Vagina (tissue), 2 donors: Measurements from ENCODE around the gene AHNAK2. TPM values are rescaled to one million over a fixed set of nuclear protein-coding genes. Genes with fewer than 3 reads are reported as not detected.
A peak's percentile ranks its signal among the peaks of the same experiment; 100 is the strongest.

Experiments
- DNase-seq, 2 donors: peaks; one replicate each; pipeline ENCODE4 v3.0.0-alpha.2; 2017; ENCODE audit errors: extremely low spot score in 2 of 2
- H3K27ac ChIP-seq: fragments of 200-600 bp; sonication (generic); one replicate; pipeline ENCODE4 v1.5.1; 2019
- H3K27me3 ChIP-seq: fragments of 200-600 bp; sonication (generic); one replicate; pipeline ENCODE4 v1.5.1; 2019
- H3K36me3 ChIP-seq, 2 donors: fragments of 200-600 bp; sonication (generic); one replicate each; pipeline ENCODE4 v1.5.1; 2017 to 2019
- H3K4me1 ChIP-seq: fragments of 200-600 bp; sonication (generic); one replicate; pipeline ENCODE4 v1.5.1; 2019
- H3K4me3 ChIP-seq, 2 donors: fragments of 200-600 bp; sonication (generic); 1 replicate in 1 of 2; 2 replicates in 1 of 2; pipeline ENCODE4 v1.5.1; 2016 to 2019
- H3K9me3 ChIP-seq: fragments of 200-600 bp; sonication (generic); one replicate; pipeline ENCODE4 v1.5.1; 2019
- POLR2A ChIP-seq, 2 donors: fragments of 450-650 bp; IDR thresholded peaks; one replicate each; pipeline ENCODE4 v1.6.1; 2017; ENCODE audit warnings: antibody characterized with exemption in 2 of 2, mild to moderate bottlenecking in 2 of 2, moderate library complexity in 2 of 2
- POLR2AphosphoS5 ChIP-seq, 2 donors: sonication (generic); formaldehyde crosslinking; IDR thresholded peaks; one replicate each; pipeline ENCODE4 v1.9.0; 2017; ENCODE audit warnings: antibody characterized with exemption in 2 of 2, mild to moderate bottlenecking in 2 of 2, low read depth in 1 of 2; ENCODE audit not compliant: insufficient read depth in 1 of 2
- intact Hi-C: fragments of 100-400 bp; cut with DNase I; formaldehyde crosslinking; loops from one replicate; pipeline ENCODE4 v1.15.1; 2023
- total RNA-seq: library from RNA; depleted of rRNA; stranded (reverse); fragments of >200 nt; gene quantifications from one replicate; pipeline ENCODE4 v1.2.3, GENCODE V29; 2016
- TF ChIP-seq, protein P1 (sequence below), 3 experiments: fragments of 450-650 bp in 2 of 3; fragments of 200-600 bp in 1 of 3; sonication (generic) in 1 of 3; IDR thresholded peaks; one replicate each; pipeline ENCODE4 v1.5.1; 2017 to 2019; ENCODE audit warnings: antibody characterized with exemption in 3 of 3, mild to moderate bottlenecking in 2 of 3, moderate library complexity in 2 of 3

Gene AHNAK2
- total RNA-seq, 1 donor from 2014 or later, result 180 TPM

DNA sequence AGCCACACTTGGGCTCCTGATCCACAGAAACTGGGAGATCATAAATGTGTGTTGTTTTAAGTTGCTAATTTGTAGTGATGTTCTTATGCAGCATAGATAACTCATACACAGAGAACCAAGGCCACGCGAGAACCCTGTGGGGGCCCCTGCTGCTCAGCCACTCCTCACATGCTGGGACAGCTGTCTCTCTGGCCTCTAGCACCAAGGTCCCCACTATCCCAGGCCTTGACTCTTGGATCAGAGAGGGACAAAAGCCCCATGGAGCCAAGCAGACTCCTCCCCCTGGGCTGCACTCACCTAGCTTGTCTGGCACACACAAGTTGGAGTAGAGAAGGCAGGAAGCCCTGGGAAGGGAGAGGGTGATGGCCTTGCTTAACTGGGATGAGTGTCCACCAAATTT lies 42.2 kb downstream of the AHNAK2 start:
- H3K4me1 ChIP-seq, result peaks cover 30% of the 10 kb centered on the region
- intact Hi-C loops, result no loop called here
- H3K9me3 ChIP-seq, result no peaks in the 10 kb centered on the region
- H3K27ac ChIP-seq, result no peak overlapping the region
- DNase-seq, result no peak
- H3K36me3 ChIP-seq, result peaks cover 0 to 21% of the 10 kb centered on the region in 2 donors
- TF ChIP-seq POLR2A (IDR thresholded peaks at IDR 0.05) (no peak), POLR2AphosphoS5 (IDR thresholded peaks at IDR 0.05; ENCODE audit: insufficient read depth in 1 of 2, low read depth in 1 of 2) (no peak)
- TF ChIP-seq, protein P1, sequence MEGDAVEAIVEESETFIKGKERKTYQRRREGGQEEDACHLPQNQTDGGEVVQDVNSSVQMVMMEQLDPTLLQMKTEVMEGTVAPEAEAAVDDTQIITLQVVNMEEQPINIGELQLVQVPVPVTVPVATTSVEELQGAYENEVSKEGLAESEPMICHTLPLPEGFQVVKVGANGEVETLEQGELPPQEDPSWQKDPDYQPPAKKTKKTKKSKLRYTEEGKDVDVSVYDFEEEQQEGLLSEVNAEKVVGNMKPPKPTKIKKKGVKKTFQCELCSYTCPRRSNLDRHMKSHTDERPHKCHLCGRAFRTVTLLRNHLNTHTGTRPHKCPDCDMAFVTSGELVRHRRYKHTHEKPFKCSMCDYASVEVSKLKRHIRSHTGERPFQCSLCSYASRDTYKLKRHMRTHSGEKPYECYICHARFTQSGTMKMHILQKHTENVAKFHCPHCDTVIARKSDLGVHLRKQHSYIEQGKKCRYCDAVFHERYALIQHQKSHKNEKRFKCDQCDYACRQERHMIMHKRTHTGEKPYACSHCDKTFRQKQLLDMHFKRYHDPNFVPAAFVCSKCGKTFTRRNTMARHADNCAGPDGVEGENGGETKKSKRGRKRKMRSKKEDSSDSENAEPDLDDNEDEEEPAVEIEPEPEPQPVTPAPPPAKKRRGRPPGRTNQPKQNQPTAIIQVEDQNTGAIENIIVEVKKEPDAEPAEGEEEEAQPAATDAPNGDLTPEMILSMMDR (IDR thresholded peaks at IDR 0.05), result no peak
- H3K27me3 ChIP-seq, result no peaks in the 10 kb centered on the region
- H3K4me3 ChIP-seq, result no peak overlapping the region

DNA sequence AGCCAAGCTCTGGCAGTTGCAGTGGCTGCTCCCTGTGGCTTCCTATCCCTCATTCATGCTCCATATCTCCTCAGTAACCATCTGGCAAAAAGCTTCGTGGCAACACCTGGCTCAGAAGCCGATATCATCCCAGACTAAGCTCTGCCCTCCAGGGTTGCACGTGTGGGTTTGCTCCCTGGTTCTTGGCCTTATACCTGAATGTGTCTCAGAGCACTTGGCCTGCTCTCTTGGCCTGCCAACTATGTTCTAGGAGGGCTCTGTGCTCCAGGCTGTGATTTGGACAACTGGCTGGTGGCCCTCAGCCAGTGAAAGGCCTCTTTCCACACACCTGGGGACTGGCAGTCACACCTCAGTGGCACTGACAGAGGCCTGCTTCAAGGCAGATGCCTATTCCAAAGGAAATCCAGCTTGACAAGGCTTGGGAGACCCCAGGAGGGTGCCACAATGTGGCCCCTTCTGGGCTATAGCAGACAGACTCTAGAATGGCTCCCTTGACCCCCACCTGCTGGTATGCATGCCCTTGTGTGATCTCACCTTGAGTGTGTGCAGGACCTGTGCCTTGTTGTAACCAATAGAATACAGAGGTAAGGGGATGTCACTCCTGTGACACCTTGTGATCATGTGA lies 43.0 kb downstream of the AHNAK2 start:
- H3K9me3 ChIP-seq, result no peaks in the 10 kb centered on the region
- no peaks in the 10 kb centered on the region for H3K27me3 ChIP-seq
- intact Hi-C loops, result no loop called here
- TF ChIP-seq, protein P1 (IDR thresholded peaks at IDR 0.05), result no peak
- TF ChIP-seq POLR2AphosphoS5 (IDR thresholded peaks at IDR 0.05; ENCODE audit: insufficient read depth in 1 of 2, low read depth in 1 of 2) (no peak), POLR2A (IDR thresholded peaks at IDR 0.05) (no peak)
- no peak overlapping the region for H3K4me3 ChIP-seq
- DNase-seq, result no peak
- H3K27ac ChIP-seq, result no peak overlapping the region
- H3K36me3 ChIP-seq, result peaks cover 0 to 13% of the 10 kb centered on the region in 2 donors
- peaks cover 30% of the 10 kb centered on the region for H3K4me1 ChIP-seq

DNA sequence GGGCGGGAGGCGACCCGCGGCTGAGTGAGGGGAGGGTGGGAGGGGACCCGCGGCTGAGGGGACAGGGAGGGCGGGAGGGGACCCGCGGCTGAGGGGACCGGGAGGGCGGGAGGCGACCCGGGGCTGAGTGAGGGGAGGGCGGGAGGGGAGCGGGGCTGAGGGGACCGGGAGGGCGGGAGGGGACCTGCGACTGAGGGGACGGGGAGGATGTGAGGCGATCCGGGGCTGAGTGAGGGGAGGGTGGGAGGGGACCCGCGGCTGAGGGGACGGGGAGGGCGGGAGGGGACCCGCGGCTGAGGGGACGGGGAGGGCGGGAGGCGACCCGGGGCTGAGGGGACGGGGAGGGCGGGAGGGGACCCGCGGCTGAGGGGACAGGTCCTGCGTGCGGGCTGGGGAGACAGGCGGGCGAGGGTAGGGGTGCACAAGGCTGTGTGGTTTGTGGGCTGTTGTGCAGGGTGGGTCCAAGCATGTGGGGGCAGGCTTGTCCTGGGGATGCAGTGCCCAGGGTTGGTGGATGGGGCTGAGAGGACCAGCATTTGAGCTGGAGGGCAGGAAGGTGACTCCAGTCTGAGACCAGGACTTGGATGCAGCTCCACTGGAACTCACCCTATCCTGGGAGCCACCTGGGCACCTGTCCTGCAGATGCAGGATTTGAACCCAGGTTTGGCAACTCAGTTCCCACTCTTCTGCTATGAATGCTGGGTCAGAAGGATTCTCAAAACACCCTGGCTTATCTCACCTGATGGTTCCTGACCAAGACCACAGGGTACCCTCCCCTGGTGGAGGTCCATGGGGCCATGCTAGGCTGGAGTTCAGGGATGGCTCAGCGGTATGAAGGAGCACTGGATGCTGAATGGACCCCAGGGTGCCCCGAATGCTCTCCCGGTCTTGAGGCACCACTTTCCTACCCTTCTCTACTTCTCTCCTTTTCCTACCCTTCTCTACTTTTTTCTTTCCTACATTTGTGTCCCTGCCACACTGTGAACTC lies 44.1 kb downstream of the AHNAK2 start:
- no peaks in the 10 kb centered on the region for H3K27me3 ChIP-seq
- intact Hi-C loops, result loop anchor here (5.0 kb wide), 1 partner anchor 33 kb away; no protein-coding TSS in a partner anchor
- peaks cover 0 to 3% of the 10 kb centered on the region in 2 donors for H3K36me3 ChIP-seq
- peaks cover 30% of the 10 kb centered on the region for H3K4me1 ChIP-seq
- H3K27ac ChIP-seq, result peak overlapping the region; percentile 71
- H3K4me3 ChIP-seq, result peak overlapping the region; percentile 57 to 61
- H3K9me3 ChIP-seq, result no peaks in the 10 kb centered on the region
- no peak for DNase-seq
- TF ChIP-seq, protein P1 (IDR thresholded peaks at IDR 0.05), result no peak
- no peak for TF ChIP-seq POLR2A (IDR thresholded peaks at IDR 0.05)
- TF ChIP-seq POLR2AphosphoS5 (IDR thresholded peaks at IDR 0.05; ENCODE audit: insufficient read depth in 1 of 2, low read depth in 1 of 2), result no peak

DNA sequence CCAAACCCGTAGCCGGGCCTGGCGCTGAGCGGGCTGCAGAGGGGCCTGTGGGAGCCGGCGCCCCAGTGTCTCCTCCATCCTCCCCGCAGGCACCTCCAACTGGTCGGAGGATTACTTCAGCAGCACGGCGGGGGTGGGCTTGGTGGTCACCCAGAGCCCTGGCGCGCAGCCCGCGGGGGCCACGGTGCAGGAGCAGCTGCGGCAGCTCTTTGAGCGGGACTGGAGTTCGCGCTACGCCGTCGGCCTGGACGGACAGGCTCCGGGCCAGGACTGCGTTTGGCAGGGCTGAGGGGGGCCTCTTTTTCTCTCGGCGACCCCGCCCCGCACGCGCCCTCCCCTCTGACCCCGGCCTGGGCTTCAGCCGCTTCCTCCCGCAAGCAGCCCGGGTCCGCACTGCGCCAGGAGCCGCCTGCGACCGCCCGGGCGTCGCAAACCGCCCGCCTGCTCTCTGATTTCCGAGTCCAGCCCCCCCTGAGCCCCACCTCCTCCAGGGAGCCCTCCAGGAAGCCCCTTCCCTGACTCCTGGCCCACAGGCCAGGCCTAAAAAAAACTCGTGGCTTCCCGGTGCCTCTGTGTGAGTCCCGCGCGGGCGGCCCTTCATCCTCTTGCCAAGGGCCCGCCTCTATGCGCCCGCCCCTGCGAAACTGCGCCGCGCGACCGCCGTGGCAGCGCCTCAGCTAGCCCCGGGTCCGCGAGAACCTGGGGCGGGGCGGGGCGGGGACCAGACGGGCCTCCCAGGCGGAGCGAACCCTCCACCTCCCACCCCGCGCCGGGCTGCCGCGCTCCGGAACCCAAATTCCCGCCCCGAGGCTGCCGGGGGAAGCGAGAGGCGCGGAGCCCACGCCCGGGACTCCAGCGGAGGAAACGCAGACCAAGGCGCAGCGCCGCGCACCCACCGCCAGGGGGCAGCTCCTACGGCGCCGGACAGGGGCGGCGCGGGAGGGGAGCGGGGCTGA lies 45.2 kb downstream of the AHNAK2 start:
- Histone ChIP-seq H3K27ac (peak overlapping the region; percentile 71), H3K27me3 (no peaks in the 10 kb centered on the region), H3K4me1 (peaks cover 30% of the 10 kb centered on the region), H3K36me3 (no peaks in the 10 kb centered on the region), H3K4me3 (peak overlapping the region; percentile 57 to 61), H3K9me3 (no peaks in the 10 kb centered on the region)
- TF ChIP-seq POLR2A (IDR thresholded peaks at IDR 0.05), result no peak
- TF ChIP-seq POLR2AphosphoS5 (IDR thresholded peaks at IDR 0.05; ENCODE audit: insufficient read depth in 1 of 2, low read depth in 1 of 2), result peak in 1 of 2 donors; percentile 24
- TF ChIP-seq, protein P1 (IDR thresholded peaks at IDR 0.05), result peak; percentile 56 to 86 (median 79)
- DNase-seq, result no peak
- intact Hi-C loops, result loop anchor here (5.0 kb wide), 1 partner anchor 34 kb away; no protein-coding TSS in a partner anchor
